Endothelial cell of umbilical vein (primary cell): ENCODE results near the gene VSIR. TPM values are rescaled to one million over a fixed set of nuclear protein-coding genes. Genes with fewer than 3 reads are reported as not detected.

Experiments used
- BruUV-seq: library from RNA; stranded (reverse); fragments of 400-500 nt; replicated peaks from 2 replicates; lab custom pipeline; 2021; lab: Mats Ljungman, UMichigan
- CTCF ChIA-PET: fragments of 300-600, 350-600 bp; sonication (Branson Sonifier 250); formaldehyde crosslinking; loops from one replicate; lab custom pipeline; 2021; ENCODE audit warnings: antibody characterized with exemption, inconsistent platforms; lab: Charles Lee
- POLR2A ChIA-PET: fragments of 300-600, 350-600 bp; sonication (Branson Sonifier 250); formaldehyde crosslinking; loops from one replicate; lab custom pipeline; 2021; ENCODE audit warnings: antibody characterized with exemption, inconsistent platforms; lab: Charles Lee
- DNase-seq: peaks from one replicate; pipeline ENCODE4 v3.0.0-alpha.2; 2011; ENCODE audit warnings: low read depth, low spot score
- FAIRE-seq: peaks from 2 replicates; lab custom pipeline; 2011; peaks lifted over from hg19 to GRCh38; lab: Jason Lieb, UNC
- H2AFZ ChIP-seq: 2 replicates; pipeline ENCODE4 v1.6.0; 2012; ENCODE audit warnings: low read depth, low read length, control low read depth, inconsistent platforms
- H3K27ac ChIP-seq: 2 replicates; pipeline ENCODE4 v1.5.1; 2011; ENCODE audit warnings: low read depth, mild to moderate bottlenecking, control low read depth, low read length, moderate library complexity; ENCODE audit not compliant: insufficient read depth
- H3K27me3 ChIP-seq, 2 experiments: 2 replicates each; pipeline versions ENCODE4 v1.6.0 to v1.6.1; 2011; ENCODE audit warnings: low read length in 2 of 2, mixed read lengths in 1 of 2; ENCODE audit not compliant: control insufficient read depth in 2 of 2, insufficient read depth in 2 of 2
- H3K36me3 ChIP-seq, 2 experiments: 2 replicates in 1 of 2; 3 replicates in 1 of 2; pipeline ENCODE4 v1.5.1; 2011; ENCODE audit warnings: low read length in 2 of 2, mild to moderate bottlenecking in 1 of 2, moderate library complexity in 1 of 2; ENCODE audit not compliant: control insufficient read depth in 2 of 2, insufficient read depth in 2 of 2; ENCODE audit errors: extremely low read depth in 1 of 2
- H3K4me1 ChIP-seq: 3 replicates; pipeline ENCODE4 v1.5.1; 2011; ENCODE audit warnings: mild to moderate bottlenecking, low read length; ENCODE audit not compliant: control insufficient read depth, insufficient read depth; ENCODE audit errors: extremely low read depth
- H3K4me2 ChIP-seq: 2 replicates; pipeline ENCODE4 v1.6.1; 2011; ENCODE audit warnings: low read length, control low read depth, mixed read lengths; ENCODE audit not compliant: insufficient read depth
- H3K4me3 ChIP-seq, 3 experiments: fragments of 200-600 bp in 1 of 3; sonication (generic), shearing (Covaris generic) in 1 of 3; replicated peaks in 1 of 3; 2 replicates each; pipeline ENCODE4 v1.5.1; 2011 to 2016; ENCODE audit warnings: control low read depth in 3 of 3, low read length in 3 of 3, mild to moderate bottlenecking in 2 of 3, inconsistent platforms in 1 of 3, low read depth in 1 of 3, moderate library complexity in 1 of 3; ENCODE audit not compliant: insufficient read depth in 1 of 3
- H3K79me2 ChIP-seq: 2 replicates; pipeline ENCODE4 v1.6.0; 2012; ENCODE audit warnings: low read length, inconsistent platforms; ENCODE audit not compliant: control insufficient read depth, insufficient read depth
- H3K9ac ChIP-seq: replicated peaks from 2 replicates; pipeline ENCODE3; 2011; ENCODE audit warnings: low read length, control low read depth; ENCODE audit not compliant: insufficient read depth; ENCODE audit errors: extremely low read depth
- H3K9me1 ChIP-seq: replicated peaks from 3 replicates; pipeline ENCODE4 v1.6.0; 2011; ENCODE audit warnings: mild to moderate bottlenecking, low read length; ENCODE audit not compliant: control insufficient read depth, insufficient read depth; ENCODE audit errors: extremely low read depth
- H3K9me3 ChIP-seq: replicated peaks from 2 replicates; pipeline ENCODE4 v1.5.1; 2012; ENCODE audit warnings: low read length, inconsistent platforms; ENCODE audit not compliant: control insufficient read depth, insufficient read depth
- H4K20me1 ChIP-seq: replicated peaks from 2 replicates; pipeline ENCODE3; 2011; ENCODE audit warnings: mild to moderate bottlenecking, low read length; ENCODE audit not compliant: control insufficient read depth, insufficient read depth; ENCODE audit errors: extremely low read depth
- EZH2 ChIP-seq: IDR thresholded peaks from 2 replicates; pipeline ENCODE4 v1.6.1; 2012; ENCODE audit warnings: borderline replicate concordance, low read depth, mild to moderate bottlenecking, moderate library complexity, low read length, inconsistent platforms; ENCODE audit not compliant: severe bottlenecking
- FOS ChIP-seq: IDR thresholded peaks from 2 replicates; pipeline ENCODE4 v1.6.1; 2011; ENCODE audit warnings: mild to moderate bottlenecking, low read length, moderate library complexity, borderline replicate concordance; ENCODE audit not compliant: insufficient read depth
- GATA2 ChIP-seq: IDR thresholded peaks from 2 replicates; pipeline ENCODE4 v1.7.0; 2011; ENCODE audit warnings: low read depth, mild to moderate bottlenecking, moderate library complexity, mixed read lengths, low read length; ENCODE audit not compliant: insufficient read length, insufficient read depth
- JUN ChIP-seq: IDR thresholded peaks from 2 replicates; pipeline ENCODE4 v1.6.1; 2011; ENCODE audit warnings: borderline replicate concordance, low read depth; ENCODE audit not compliant: insufficient read length, insufficient read depth
- MYC ChIP-seq: IDR thresholded peaks from one replicate; pipeline ENCODE4 v1.6.1; 2011; ENCODE audit warnings: mild to moderate bottlenecking, low read depth, low read length
- POLR2A ChIP-seq: IDR thresholded peaks from 2 replicates; pipeline ENCODE4 v1.6.1; 2012; ENCODE audit warnings: low read depth, mild to moderate bottlenecking, control low read depth, low read length
- POLR2AphosphoS5 ChIP-seq: IDR thresholded peaks from 2 replicates; pipeline ENCODE4 v1.6.1; 2012; ENCODE audit warnings: low read depth, mild to moderate bottlenecking, control low read depth, low read length, moderate library complexity; ENCODE audit not compliant: insufficient read depth
- dilution Hi-C: fragments of 300-500 bp; cut with MboI; formaldehyde crosslinking; loops from one replicate; pipeline ENCODE4 v1.15.0; 2019; ENCODE audit warnings: low sequenced_read_pairs; ENCODE audit not compliant: extremely low pct_ligation_motif_present
- intact Hi-C: fragments of 100-400 bp; cut with micrococcal nuclease; formaldehyde crosslinking; loops from one replicate; pipeline ENCODE4 v1.10.0; 2022
- polyA plus RNA-seq, 4 experiments: library from polyadenylated mRNA; depleted of rRNA in 3 of 4; stranded (reverse) in 3 of 4; unstranded in 1 of 4; fragments of >200 nt; gene quantifications; 2 replicates each; pipeline versions ENCODE4 v1.2.1 to v1.2.3, GENCODE V29; 2011 to 2012; ENCODE audit warnings: missing spikeins in 1 of 4
- total RNA-seq: library from RNA; stranded (reverse); gene quantifications from 2 replicates; pipeline ENCODE4 v1.2.3, GENCODE V29; 2021
- TF ChIP-seq, protein P1 (sequence below): IDR thresholded peaks from 2 replicates; pipeline ENCODE4 v1.6.1; 2011; ENCODE audit not compliant: insufficient read depth, insufficient read length
- TF ChIP-seq, protein P2 (sequence below), 2 donors: IDR thresholded peaks; 1 replicate in 1 of 2; 2 replicates in 1 of 2; pipeline ENCODE4 v1.5.1; 2011; ENCODE audit warnings: low read length in 2 of 2, mild to moderate bottlenecking in 2 of 2, moderate library complexity in 2 of 2, control low read depth in 1 of 2, inconsistent platforms in 1 of 2, low read depth in 1 of 2; ENCODE audit not compliant: insufficient read depth in 1 of 2; ENCODE audit errors: extremely low read depth in 1 of 2

The VSIR gene
- total and polyA plus RNA-seq, 2 donors (not counting 3 experiments of a cell fraction or from before 2014, with no cell fraction given) = 4.9 to 6.3 TPM

DNA sequence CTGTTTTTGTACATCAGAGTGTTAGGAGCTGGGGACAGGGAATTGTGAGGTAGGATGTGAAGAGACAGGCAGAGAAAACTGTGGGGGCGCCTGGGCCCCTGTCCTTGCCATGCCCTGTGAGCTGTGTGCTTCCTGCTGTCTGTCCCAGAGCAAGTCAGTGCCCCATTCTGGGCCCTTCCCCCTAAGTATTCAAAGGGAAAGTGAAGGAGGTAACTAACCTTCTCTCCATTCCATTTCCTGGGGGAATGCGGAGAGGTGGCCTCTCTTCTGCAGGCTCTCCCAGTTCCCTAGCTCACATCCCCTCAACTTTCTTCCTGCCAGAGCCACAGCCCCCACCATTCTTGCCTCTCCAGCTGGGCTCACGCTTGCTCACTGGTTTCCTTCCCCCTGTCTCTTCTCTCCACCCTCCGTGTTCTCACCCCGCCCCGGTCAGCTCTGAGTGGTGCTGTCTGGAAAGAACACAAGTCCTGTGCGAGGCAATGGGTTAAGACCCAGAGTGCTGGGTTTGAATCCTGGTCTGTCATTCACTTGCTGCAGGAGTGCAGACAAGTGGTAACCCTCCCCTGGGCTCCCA, 9.7 kb upstream of the VSIR start:
- DNase-seq (no peak), FAIRE-seq (no peak)
- ChIA-PET POLR2A (no interaction called here), CTCF (interaction anchor here (1.2 to 3.5 kb wide), 3 partner anchors 9 to 113 kb away, joined by 3 to 21 read pairs (median 5); partner anchors contain the start of gene VSIR)
- intact Hi-C loops = no loop called here
- dilution Hi-C loops = no loop called here
- H2AFZ ChIP-seq = no peak overlapping the region
- TF ChIP-seq POLR2AphosphoS5 (no peak), POLR2A (no peak), FOS (no peak)
- TF ChIP-seq, protein P1, sequence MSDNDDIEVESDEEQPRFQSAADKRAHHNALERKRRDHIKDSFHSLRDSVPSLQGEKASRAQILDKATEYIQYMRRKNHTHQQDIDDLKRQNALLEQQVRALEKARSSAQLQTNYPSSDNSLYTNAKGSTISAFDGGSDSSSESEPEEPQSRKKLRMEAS = no peak
- no peaks in the 10 kb centered on the region for H3K79me2 ChIP-seq
- H3K4me3 ChIP-seq = no peak overlapping the region
- H3K27ac ChIP-seq = no peak overlapping the region
- no peak overlapping the region for H3K9ac ChIP-seq
- no peaks in the 10 kb centered on the region for H3K27me3 ChIP-seq
- no peaks in the 10 kb centered on the region for H4K20me1 ChIP-seq
- no peak overlapping the region for H3K4me2 ChIP-seq
- H3K4me1 ChIP-seq = no peaks in the 10 kb centered on the region
- H3K9me1 ChIP-seq = no peaks in the 10 kb centered on the region
- H3K36me3 ChIP-seq = no peaks in the 10 kb centered on the region
- H3K9me3 ChIP-seq = no peaks in the 10 kb centered on the region
- no TSS peak for BruUV-seq

DNA sequence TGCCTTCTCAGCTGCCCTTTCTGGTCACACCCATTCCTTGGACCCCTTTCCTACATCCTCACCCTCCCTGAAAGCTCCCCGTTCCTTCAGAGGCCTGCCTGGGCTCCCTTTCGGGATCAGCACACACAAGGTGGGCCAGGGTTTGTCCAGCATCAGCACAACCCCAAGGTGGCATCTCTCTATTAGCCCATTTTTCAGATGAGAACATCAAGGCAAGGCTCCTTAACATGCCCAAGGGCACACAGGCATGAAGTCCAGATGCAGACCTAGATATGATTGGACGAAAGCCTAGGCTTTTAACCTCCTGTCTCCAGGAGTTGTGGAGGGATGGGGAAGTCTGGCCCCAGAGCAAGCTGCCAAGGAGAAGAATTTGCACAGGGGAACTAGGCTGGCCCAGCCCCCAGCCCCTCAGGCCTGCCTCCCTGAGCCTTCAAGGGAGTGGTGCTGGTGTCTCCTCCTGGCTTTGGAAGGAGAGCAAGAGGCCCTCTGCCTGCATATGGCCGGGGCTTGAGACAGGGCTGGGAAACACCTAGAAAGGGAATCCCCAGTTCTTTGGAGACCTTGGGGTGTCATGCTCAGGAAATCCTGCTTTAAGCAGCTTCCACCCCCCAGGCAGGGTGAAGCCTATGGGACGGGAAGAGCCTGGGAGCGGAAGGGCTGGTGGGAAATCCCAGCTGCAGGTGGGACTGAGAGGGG, 9.0 kb upstream of the VSIR start:
- intact Hi-C loops (no loop called here), dilution Hi-C loops (no loop called here)
- Histone ChIP-seq H3K4me1 (no peaks in the 10 kb centered on the region), H3K4me2 (no peak overlapping the region), H3K36me3 (no peaks in the 10 kb centered on the region), H2AFZ (no peak overlapping the region), H3K27ac (no peak overlapping the region), H3K27me3 (no peaks in the 10 kb centered on the region), H3K79me2 (no peaks in the 10 kb centered on the region), H3K9ac (no peak overlapping the region), H3K4me3 (no peak overlapping the region), H3K9me1 (no peaks in the 10 kb centered on the region), H3K9me3 (no peaks in the 10 kb centered on the region), H4K20me1 (no peaks in the 10 kb centered on the region)
- ChIA-PET POLR2A (no interaction called here), CTCF (interaction anchor here (1.0 to 3.5 kb wide), 5 partner anchors 9 to 114 kb away, joined by 3 to 21 read pairs (median 3); partner anchors contain the start of gene VSIR)
- TF ChIP-seq EZH2 (no peak), FOS (no peak), POLR2A (no peak), MYC (no peak), POLR2AphosphoS5 (no peak), GATA2 (no peak), JUN (no peak)
- TF ChIP-seq, protein P2, sequence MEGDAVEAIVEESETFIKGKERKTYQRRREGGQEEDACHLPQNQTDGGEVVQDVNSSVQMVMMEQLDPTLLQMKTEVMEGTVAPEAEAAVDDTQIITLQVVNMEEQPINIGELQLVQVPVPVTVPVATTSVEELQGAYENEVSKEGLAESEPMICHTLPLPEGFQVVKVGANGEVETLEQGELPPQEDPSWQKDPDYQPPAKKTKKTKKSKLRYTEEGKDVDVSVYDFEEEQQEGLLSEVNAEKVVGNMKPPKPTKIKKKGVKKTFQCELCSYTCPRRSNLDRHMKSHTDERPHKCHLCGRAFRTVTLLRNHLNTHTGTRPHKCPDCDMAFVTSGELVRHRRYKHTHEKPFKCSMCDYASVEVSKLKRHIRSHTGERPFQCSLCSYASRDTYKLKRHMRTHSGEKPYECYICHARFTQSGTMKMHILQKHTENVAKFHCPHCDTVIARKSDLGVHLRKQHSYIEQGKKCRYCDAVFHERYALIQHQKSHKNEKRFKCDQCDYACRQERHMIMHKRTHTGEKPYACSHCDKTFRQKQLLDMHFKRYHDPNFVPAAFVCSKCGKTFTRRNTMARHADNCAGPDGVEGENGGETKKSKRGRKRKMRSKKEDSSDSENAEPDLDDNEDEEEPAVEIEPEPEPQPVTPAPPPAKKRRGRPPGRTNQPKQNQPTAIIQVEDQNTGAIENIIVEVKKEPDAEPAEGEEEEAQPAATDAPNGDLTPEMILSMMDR (IDR thresholded peaks at IDR 0.05; ENCODE audit: extremely low read depth in 1 of 2, insufficient read depth in 1 of 2, low read depth in 1 of 2, low read length in 2 of 2) = no peak
- TF ChIP-seq, protein P1 = no peak
- DNase-seq (no peak), FAIRE-seq (no peak)
- no TSS peak for BruUV-seq
